HG03378 (cell line): ENCODE results near the gene MAPRE2.

Source experiments
- ATAC-seq: cut with Tn5 transposase; IDR thresholded peaks from one replicate; pipeline ENCODE4 v1.9.1; 2021; ENCODE audit warnings: mild to moderate bottlenecking, moderate library complexity; ENCODE audit not compliant: unreplicated experiment

Gene MAPRE2

DNA sequence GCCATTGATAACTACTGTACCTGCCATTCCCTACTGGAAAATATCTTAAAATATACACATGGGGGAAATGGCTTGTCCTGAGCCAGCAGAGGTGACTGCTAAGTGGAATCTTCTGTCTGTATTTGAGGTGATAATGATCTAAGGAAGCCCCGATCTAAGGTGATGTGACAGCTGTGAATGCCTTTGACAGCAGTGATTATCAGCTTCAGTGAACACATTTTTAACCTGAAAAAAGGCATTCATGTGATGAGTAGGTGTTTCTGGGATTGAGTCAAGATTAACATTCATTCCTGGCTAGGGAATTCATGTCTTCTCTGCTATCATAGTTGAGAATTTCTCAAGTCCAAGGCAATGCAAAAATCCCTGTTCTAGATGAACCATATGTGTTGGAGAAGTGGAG is 9.1 kb upstream of the MAPRE2 start:
- no peak for ATAC-seq

DNA sequence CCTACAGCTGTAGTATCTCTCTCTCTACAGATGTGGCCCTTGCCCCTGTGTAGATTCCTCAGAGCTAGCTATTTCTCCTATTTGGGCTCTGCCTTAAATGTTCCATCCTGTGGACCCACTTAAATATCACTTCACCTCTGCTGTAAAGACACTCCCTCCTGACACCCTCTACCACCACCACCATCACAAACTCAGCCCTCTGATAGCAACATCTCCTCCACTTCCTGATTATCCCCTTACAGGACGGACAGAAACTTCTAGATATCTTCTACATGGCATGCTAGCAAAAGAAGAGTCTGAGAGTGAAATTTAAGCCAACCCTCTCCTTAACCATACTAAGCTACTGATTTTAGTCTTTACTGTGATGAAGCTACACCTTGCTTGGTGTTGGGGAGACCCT is 3.2 kb upstream of the MAPRE2 start:
- no peak for ATAC-seq

GRCh38 chr18:35038881-35039491 is 2.2 kb upstream of the MAPRE2 start:
- peak; percentile 49 for ATAC-seq

GRCh38 chr18:35040638-35040987 is 600 bp upstream of the MAPRE2 start:
- no peak for ATAC-seq

DNA sequence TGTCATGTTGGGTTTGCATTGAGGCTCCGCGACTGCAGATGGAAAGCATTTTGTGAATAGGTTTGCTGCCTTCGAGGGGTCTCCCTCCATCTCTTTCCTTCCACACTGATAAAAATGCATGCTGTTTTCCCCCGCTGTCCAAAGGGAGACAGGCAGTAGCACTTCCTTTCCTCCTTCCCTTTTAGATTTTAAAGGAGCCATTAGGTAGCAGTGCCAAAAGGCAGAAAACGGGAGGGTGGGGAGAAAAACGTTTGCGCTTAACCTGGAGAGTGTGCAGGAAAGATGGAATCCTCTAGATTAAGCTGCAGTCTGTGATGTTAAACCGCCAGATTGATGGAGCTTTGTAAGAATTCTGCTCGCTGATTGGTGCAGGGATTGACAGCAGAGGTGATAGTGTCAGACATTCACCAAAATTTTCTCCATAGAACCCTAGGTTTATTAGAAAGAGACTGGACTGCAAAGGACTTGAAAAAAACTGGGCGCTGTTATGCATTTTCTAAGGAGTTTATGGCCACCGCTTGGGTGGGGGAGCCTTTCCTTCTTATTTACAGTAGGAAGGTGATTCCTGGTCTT is 688 bp downstream of the MAPRE2 start:
- ATAC-seq: no peak

- peak; percentile 27 for ATAC-seq
These were observed 1.3 kb downstream of the MAPRE2 start for GRCh38 chr18:35042389-35043071.

DNA sequence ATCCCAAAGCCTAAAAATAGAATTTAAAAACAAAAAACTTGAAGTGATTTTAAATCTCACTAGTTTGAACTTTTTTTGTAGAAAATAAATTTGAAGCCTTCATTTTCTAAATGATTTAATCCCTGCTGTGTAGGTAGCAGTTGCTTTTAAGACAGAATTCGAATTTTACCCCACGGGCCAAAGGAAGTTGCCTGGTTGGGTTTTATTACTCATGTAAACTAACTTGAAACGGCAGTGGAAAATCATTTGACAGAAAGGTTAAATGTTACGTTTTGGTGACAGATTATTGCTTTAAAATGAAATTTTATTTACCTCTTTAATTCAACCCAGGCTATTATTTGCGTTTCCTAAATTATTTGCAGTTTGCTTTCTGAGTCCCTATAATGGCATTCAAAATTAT is 2.0 kb downstream of the MAPRE2 start:
- no peak for ATAC-seq

- ATAC-seq: no peak
These were observed 3.9 kb downstream of the MAPRE2 start for GRCh38 chr18:35045121-35045520.

GRCh38 chr18:35045806-35046205 is 4.6 kb downstream of the MAPRE2 start:
- ATAC-seq: no peak

GRCh38 chr18:35047697-35048292 is 6.6 kb downstream of the MAPRE2 start:
- no peak for ATAC-seq

GRCh38 chr18:35049111-35050027 is 8.2 kb downstream of the MAPRE2 start:
- ATAC-seq: peak; percentile 15

GRCh38 chr18:35050028-35050546 is 8.9 kb downstream of the MAPRE2 start:
- peak; percentile 57 for ATAC-seq

- peak; percentile 34 for ATAC-seq
These were observed 9.5 kb downstream of the MAPRE2 start for GRCh38 chr18:35050705-35051195.

DNA sequence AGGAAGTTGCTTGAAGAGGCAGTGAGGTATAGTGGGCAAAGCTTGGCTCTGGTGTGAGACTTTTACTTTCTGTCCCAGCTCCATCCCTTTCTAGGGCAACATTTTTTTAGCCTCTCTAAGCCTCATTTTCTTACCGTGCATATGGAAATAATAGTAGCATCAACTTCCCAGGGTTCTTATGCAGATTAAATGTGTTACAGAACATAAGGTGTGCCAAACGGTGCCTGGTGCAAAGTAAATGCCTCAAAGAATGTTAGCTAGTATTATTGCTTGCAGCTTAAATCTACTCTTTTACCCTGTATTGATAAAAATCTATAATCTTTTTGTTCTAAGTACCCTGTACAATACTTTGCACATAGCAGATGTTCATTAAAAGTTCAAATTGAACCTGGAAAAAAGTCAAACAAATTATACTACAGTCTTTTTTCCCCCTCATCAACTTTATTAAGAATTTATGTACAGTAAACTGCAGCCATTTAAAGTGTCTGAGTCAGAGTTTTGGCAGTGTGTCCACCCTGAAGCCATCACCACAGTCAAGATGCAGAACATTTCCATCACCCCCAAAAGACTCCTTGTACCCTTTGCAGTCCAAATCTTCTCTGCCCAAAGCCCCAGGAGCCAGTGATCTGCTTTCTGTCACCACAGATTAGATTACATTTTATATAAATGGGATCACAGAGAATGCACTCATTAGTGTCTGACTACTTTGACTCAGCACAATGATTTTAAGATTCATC is 10.6 kb downstream of the MAPRE2 start:
- no peak for ATAC-seq

GRCh38 chr18:35054401-35054800 is 13.2 kb downstream of the MAPRE2 start:
- ATAC-seq: no peak

DNA sequence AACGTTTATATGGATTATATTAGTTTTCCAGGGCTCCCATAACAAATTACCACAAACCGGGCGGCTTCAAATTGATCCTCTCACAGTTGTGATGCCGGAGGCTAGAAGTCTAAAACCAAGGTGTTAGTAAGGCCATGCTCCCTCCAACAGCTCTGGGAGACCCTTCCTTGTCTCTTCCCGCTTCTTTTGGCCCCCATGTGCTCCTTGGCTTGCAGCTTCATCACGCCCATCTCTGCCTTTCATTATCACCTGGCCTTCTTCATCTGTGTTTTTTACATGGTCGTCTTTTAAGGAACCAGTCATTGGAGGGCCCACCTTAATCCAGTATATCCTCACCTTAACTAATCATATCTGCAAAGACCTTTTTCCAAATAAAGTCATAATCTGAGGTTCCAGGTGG is 13.9 kb downstream of the MAPRE2 start:
- ATAC-seq: no peak

GRCh38 chr18:35055726-35056125 is 14.5 kb downstream of the MAPRE2 start:
- no peak for ATAC-seq

DNA sequence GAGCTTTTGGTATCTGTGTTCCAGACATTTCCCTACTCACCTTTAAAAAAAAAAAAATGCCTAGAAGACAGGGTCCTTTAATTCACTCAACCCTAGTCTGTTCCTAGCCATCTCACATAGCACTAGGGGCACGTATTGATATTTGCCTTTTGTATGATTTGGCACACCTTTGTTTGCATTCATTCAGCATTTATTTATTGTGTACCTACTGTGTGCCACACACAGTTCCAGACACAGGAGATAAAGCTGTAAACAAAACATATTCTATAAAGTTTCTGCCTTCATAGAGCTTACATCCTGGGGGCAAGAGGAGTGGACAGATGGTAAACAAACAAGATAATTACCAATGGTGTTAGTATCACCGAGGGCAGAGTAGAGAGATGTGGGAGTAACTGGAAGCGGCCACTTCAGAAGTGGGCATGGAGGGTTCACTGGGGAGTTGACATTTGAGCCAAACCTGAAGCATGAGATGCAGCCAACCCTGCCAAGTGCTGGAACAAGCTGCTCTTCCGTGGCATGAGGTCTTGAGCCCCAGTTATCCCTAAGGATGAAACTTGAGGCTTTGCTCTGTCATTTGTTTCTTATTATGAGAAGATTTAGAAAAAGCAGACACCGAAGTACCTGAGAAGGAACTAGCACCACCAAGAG is 18.2 kb downstream of the MAPRE2 start:
- no peak for ATAC-seq

DNA sequence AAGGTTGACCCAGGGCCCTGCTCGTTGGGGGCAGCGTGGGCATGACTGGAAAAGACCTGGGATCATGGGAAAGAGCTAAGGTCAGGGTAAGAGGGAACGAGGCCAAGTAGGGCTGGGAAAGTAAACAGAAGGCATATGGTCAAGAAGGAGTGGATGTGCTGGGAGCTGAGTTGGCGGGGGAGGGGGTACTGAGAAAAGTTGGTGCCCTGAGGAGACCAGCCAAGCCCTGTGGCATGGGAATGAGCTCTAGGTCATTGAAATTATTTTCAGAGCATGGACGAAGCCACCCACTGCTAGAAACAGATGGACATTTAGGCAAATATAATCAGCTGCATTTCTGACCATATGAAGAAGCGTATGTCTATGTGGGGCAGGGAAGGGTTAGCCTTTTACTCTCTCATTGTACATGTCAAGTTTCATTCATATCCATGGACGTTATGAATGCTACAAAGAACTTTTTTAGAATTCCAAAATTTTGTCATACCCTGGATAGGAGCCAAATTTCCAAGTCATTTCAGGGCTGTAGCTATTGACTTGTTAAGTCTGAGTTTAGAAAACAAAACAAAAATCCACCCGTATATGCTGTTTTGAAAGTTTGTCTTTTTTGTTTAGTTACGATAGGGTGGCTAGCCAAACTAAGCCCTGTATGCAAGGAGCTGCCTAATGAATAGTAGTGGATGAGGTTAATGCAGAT is 19.1 kb downstream of the MAPRE2 start:
- ATAC-seq: no peak
